Stimulated activated CD4-positive, alpha-beta T cell treated with anti-CD3 and anti-CD28 coated beads, Interleukin-15, amount 100 ng/mL, for 24 hours (primary cell): Measurements from ENCODE around the gene PTPRG.

ENCODE experiments used
- DNase-seq: peaks from one replicate; pipeline ENCODE4 v3.0.0-alpha.2; 2020

The PTPRG gene

DNA sequence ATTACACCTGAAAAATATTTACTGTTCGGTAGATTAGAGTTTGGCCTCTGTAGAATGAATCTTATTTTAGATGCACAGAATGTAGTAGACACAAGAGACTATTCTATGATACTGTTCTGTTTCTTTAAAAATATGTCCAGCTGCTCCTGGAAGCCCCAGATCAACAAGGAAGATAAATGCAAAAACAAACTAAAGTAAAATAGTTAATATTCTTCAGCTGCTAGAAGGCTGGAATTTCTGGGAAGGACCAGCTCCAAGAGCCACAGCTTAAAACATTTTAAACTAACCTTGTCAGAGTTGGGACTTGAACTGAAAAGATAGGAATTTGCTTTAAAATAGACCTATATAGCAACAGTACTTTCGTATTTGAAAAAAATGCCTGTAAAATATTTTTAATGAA lies 277.9 kb downstream of the PTPRG start:
- DNase-seq = no peak

DNA sequence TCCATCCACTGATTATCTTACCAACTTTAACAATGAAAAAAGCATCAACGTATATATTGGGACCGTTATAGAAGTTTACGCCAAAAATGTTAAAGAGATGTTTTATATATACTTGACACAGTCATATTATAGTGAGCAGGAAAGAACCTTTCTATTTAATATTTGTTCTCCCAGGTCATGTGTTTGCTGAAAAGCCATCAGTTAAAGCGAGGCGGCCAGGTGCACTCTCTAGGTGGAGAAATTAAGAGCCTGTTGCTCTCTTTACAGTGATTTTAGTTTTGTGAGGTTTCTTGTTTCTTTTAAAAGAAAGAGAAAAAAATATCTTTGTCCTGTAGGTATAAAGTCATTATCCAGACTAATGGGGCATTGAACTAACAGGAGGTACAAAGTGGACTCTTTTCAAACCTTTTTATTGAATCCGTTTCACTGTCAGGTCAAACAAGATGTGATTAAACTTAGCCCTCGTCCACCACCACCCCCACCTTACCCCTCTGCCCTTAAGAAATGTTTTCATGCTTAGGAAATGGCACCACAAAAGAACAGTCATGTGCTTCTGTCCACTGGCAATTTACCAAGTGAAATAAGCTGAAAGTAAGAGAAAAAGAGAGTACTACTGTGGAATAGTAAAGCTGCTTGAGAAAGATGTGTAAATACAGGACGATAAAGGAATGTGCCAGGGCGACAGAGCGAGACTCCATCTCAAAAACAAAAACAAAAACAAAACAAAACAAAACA lies 279.9 kb downstream of the PTPRG start:
- no peak for DNase-seq

DNA sequence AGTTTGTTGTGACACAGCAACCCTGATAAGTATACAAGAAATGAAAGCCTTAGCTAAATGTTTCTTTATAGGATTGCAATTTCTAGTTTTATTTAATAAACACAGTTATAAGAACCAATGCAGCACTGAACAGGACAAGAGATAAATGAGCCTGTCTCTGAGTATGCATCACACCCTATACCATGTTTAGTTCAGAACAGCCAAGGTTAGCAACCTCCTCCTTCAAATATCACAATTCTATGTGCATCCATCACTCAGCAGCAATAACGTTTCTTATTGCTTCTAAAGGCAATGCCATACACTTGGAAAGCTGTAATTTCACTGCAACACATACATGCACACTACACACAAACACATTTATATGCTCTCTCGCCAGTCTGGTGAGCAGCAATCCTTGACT lies 280.6 kb downstream of the PTPRG start:
- DNase-seq = no peak

DNA sequence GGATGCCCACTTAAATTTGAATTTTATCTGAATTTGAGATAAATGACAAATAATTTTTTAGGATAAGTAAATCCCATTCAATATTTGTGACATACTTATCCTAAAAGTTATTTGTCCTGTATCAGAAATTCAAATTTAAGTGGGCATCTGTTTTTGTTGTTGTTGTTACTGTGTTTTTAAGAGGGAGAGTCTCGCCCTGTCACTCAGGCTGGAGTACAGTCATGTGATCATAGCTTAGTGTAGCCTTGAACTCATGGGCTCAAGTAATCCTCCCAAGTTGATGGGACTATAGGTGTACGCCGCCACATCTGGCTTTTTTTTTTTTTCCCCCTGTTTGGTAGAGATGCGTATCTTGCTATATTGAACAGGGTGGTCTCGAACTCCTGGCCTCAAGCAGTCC lies 283.0 kb downstream of the PTPRG start:
- DNase-seq = no peak

DNA sequence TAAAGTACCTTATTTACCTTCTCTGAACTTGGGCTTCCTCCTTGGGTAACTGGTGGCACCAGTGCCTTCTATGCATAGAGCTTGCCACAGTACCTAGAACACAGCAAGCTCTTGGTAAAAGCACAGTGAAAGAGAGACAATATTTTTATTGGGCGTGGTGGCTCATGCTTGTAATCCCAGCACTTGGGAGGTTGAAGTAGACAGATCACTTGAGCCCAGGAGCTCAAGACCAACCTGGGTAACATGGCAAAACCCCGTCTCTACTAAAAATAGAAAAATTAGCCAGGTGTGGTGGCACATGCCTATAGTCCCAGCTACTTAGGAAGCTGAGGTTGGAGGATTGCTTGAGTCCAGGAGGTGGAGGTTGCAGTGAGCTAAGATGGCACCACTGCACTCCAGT lies 285.1 kb downstream of the PTPRG start:
- no peak for DNase-seq

DNA sequence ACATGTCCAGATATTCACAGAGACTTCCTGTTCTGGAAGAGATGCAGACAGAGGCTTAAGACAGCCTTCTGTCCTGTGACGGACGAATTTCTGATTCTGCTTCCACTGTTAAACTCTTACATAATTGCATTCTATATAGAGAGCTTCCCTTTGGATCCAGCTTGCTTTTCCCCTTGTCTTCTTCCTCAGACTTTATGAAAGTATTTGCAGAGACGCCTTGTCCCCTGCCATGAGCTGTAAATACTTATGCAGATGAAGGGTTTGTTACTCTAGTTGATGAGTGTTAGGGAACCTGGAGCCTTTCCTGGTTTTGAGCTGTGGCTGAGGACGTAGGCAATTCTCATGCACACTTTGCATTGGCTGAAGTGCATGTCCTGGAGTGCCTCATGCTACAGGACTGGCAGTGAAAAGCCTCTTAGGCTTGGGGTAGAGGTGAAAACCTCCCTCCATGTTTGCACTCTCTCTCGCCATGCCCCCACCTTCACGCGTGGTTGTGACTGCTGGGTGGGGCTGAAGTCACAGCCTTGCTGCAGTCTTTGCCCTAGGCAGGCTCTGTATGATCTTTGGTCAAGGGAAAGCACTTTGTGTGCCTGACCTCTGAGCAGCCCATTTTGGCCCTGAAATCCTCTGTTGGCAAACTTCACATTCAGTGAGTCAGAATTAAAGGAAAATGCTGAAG lies 286.6 kb downstream of the PTPRG start:
- no peak for DNase-seq

DNA sequence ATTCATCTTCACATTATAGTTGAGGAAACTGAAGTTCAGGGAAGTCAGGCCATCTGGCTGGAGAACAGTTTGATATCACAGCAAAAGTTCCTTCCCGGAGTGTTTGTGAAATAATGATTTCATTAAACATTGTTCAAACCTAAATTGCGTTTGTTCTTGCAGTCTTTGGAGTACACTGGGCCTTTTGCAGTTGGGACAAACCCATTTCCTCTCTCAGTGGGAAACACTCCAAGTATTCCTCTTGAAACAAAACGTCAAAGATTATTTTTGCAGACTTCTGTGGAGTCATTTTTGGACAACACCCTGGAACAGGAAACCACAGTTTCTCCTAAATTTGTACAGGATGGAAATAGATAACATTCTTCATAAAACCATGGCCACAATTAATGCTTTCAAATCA lies 287.5 kb downstream of the PTPRG start:
- DNase-seq = no peak

DNA sequence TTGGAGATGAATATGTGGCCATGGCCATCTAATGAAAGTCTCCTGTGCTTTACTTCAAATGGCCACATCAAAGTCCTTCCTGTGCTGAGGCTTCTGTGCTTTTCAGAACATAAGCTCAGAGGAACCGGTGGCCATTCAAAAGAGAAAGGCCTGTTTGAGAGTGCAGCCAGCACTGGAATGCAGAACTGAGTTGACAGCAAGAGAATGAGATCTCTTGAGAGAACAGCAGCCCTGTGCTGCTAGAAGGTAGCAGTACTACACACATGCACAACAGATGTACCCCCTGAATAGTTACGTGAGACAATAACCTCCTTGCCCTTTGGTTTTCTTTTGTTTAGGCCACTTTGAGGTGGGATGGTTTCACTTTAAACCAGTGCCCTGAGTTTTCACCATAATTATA lies 292.5 kb downstream of the PTPRG start:
- DNase-seq = no peak

DNA sequence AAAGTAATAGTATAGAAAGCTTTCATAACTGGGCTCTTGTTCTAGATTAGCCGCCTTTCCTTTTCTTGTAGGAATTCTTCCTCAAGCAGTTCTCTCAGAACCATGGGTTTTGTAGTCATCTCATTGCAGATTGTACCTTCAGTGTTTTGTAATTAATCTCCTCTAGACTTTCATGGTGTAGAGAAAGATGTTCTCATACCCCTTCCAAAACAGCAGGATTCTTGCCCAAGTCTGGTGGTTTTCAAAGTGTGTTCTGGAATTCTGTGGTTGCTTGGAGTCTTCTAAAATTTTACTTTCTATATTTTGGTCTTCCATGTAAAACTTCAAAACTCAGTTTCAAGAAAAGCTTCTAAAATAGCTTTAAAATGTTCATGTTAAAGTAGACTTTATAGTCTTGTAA lies 293.8 kb downstream of the PTPRG start:
- DNase-seq = no peak

DNA sequence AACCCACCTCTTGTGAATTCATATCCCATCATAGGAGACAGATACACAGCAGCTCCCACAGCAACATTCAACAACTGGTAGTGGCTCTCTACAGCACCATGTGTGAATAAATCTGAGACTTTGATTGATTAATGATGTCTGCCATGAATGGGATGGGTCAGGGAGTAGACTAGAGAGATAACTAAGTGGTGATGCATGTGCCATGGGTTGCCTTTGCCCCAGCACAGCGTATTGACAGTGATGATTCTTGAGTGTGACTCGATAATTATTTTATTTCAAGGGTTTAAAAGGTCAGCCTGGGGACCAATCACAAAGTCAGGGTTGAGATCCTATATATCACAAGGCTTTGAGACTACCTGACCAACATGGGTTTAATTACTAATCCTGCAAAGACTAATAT lies 295.9 kb downstream of the PTPRG start:
- no peak for DNase-seq

DNA sequence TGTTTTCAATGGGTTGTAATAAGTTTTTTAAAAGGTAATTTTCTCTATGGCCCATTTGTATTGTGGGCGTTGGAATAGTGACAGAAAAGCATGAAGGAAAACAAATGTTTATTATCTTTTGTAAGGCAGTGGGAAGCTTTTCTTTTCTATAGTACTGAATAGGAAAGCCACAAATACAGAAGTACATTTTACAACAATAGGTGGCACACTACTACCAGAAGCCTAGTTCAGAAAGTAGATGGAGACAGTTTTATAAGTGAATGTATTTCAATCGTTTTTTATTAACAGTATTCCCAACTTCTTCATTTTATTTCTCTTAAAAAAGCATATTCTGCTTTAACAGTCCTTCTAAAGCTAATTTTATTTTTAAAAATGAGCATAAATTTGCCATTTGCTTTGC lies 296.7 kb downstream of the PTPRG start:
- no peak for DNase-seq

DNA sequence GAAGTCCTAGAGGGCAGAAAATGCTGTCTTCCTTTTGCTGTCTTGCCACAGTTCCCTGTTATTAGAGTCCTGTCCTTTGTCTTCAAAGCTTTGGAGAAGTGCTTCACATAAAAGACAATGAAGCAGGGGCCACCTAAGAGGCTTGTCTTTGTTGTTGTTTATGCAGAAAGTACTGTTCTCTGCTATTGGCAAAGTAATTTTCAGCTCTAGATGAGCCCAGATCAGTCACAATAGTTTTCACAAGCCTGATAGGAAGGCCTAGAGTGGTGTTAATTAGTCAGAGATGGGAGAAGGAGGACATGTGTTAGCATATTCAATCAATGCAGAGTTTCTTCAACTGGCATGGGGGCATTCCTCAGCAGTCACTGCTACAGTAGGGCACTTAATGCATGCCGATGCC lies 300.0 kb downstream of the PTPRG start:
- no peak for DNase-seq

DNA sequence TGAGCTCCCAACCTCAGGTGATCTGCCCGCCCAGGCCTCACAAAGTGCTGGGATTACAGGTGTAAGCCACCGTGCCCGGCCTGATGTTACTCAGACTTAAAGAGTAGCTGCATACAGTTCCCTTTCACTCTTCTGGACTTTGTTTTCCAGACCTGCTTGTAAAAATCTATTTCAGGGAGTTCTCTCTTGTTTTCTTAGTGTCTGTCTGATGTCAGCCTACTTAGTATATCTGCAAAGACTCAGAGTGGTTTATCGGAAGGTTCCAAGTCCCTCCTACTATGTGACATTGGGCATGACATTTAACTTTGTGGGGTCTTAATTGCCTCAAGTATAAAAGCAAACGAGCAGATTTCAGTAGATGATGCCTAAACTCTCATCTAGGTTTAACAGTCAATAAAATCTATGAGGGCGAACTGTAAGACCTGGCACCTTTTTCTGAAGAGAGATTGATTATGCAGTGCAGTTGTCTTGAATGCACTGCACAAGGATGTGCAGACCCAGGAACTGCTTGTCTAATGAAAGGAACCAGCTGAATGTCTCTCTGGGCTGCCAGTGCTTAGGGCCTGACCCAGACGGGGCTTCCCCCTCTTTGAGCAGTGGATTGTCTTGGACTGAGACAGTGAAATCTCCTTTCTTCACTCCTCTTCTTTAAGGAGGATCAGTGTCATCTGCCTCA lies 301.4 kb downstream of the PTPRG start:
- DNase-seq = no peak

DNA sequence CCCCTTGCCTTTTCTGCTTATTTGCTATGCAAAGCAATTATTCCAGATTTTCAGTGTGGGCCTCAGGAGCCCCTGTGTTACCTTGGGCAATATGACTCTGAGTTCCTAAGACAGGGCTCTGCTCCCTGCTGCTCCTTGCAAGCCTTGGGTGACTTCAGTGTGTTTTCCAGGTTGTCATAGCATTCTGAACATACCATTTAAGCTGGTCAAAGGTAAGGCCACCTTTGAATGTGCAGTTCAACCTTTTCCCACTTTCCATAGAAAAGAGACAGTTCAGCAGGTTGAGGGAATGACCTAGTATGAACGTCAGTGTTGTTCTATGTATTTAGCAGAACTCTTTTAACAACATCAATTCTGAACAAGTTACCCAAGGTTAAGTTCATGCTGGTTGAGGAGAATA lies 302.2 kb downstream of the PTPRG start:
- no peak for DNase-seq

DNA sequence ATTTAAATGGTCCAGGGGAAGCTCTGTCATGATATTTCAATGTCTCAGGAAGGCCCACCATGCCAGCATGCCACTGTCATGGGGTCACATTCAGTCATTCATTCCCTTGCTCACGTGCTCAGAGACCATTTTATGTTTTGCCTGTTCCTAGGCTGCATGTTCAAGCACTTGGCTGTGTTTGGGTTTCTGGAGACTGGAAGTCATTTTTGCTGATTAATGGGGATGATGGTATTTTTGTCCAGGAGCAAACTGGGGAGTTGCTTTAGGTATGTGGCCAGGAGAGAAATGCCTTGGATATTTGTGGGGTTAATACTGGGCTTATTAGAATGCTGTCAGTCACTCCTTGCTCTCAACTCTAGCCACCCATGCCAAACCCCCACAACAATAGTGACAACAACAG lies 303.5 kb downstream of the PTPRG start:
- no peak for DNase-seq

DNA sequence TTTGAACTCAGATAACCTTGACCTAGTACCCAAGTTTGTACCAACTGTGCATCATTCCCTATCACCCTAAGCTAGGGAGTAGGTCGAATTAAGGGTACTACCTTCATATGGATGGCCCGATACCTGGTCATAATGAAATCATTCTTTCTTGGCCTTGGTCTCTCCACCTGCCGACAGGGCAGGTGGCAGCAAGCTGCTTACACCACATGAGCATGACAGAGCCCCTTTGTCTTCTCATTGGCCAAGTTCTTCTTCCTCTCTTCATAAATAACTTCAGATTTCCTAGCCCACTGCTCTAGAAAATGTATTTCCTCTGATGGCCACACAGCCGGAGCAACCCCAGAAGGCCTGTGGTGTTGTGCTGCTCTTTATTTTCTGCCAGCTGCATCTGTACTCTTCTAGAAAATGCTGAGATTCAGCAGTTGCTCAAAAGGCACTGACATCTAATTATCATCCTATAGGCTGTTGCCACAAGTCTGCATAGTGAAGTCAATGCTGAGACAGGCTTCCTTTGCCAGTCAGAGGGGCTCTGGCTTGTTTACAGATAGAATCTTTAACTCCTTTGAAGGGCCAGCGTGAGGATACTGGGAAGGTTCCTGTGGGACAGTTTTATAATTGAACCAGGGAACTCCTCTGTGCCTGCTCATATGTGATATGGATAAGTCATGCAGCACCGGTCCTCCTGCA lies 304.2 kb downstream of the PTPRG start:
- DNase-seq = no peak

DNA sequence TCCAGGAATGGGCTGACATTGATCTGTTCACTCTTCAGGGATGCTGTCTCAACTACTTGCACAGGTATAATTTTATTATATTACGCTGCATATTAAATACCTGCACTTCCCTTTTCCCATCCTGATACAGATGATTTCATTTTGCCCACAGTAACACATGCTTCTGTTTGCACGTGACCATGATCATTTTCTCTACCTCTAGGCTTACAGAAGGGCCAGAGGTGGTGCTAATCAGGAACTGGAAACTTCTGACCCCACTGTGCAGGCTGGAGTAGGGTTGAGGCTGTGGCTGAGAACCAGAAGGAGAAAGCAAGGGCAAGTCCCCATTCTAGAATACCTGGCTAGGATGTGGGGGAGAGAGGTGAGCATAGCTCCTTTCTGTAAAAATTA lies 304.8 kb downstream of the PTPRG start:
- no peak for DNase-seq

DNA sequence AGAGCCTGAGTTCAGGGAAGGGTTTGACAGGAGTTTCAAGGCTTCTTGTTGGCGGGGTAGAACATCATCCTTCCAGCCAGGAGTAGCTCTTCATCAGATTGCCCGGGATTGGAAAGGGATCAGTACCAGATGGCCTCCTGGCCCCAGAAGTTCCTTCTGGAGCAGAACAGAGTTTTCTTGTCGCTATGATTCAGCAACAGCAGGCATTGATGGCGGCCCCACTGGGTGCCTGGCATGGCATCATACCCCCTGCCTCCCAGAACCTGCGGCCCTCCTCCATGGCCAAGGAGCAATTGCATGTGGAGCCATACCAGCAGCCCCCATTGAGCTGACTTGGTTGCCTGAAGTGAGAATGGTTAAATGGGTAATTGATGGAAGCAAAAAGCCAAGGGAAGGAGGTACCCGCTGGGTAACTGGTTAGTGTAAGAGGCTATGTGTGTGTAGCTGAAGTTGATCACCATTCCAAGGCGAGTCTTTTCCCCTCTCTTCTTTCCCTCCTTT lies 305.6 kb downstream of the PTPRG start:
- DNase-seq = no peak

DNA sequence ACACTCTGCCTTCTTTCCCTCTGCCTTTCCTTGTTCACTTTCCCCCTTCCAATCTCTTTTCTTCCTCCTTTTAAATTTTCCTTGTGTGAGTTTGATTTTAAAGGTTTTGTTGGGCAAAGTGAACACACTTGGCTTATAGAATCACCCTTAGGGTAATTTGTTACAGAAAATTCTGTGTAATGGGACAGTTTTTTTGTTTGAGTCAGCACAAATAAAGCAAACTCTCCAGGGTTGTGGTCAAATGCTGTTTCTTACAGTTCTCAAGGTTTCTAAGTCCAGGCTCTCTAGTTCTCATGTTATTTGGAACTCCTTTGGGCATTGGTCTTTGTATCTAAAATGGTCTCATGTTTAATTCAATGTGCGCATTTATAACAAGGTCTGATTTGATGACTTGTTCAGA lies 307.1 kb downstream of the PTPRG start:
- DNase-seq = no peak

DNA sequence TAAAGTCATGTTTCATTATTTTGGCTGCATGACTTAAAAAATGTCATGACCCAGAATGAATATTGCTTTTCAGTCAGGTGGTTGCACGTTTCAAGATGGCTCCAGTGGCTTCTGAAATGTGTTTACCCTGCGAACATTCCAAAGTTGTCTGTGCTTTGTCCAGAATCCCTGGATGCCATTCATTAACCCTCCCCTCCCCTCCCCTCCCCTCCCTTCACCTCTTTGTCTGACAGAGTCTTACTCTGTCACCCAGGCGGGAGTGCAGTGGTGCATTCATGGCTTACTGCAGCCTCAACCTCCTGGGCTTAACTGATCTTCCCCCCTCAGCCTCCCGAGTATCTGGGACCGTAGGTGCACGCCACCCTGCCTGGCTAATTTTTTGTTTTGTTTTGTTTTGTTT lies 308.0 kb downstream of the PTPRG start:
- DNase-seq = no peak

DNA sequence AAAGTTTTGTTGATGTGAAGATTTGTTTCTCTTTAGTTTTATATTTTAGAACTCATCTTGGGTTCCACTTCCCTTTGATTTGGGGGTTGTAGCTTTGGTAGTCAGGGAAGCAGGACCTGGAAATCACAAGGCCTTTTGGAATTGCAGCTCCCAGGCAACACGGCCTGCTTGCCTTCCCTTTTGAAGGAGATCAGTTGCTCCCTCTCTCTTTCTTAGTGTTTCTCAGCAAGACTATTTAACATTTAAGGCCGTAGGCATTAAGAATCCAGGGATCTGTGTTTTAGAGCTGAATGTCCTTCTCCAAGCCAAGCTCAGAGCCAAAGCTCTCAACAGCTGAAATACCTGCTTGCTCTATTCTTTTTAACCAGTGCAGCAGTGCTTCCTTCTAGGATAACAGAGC lies 310.3 kb downstream of the PTPRG start:
- DNase-seq = no peak

DNA sequence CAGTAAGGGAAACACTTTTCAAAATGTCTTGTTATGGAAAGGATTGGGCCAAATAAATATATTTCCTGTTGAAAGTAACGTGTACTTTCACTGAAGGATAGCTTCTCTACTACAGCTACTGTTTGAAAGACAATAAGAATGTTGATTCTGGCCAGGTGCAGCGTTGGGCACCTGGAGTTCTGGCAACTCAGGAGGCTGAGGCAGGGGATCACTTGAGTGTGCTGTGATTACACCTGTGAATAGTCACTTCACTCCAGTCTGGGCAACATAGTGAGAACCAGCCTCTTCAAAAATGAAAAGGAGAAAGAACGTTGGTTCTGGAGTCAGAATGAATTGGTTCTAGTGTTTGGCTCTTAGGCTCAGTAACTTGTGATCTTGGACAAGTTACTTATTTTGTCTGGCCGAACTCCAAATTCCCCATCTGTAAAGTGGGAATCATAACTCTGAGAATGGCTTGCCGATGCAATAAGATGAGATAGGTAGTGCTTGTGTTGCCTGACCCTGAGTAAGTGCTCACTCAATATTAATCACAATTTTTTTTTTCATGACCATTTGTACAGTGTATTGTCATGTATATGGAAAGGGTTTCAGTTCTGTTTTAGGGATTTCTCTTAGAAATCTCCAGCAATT lies 310.8 kb downstream of the PTPRG start:
- DNase-seq = no peak
